ENCODE results near the gene RNF14. TPM values are rescaled to one million over a fixed set of nuclear protein-coding genes. Genes with fewer than 3 reads are reported as not detected.

The RNF14 gene
- total RNA-seq, 6 experiments from 2014 or later: 34.8 to 54.8 (median 41.8) TPM

GRCh38 chr5:142009886-142010285 is 41.0 kb downstream of the RNF14 start:
- Histone ChIP-seq H3K4me1 (peaks cover 0 to 30% (median 9%) of the 10 kb centered on the region in 4 donors), H3K4me3 (no peak overlapping the region), H3K36me3 (peaks cover 0 to 10% (median 2%) of the 10 kb centered on the region in 4 donors), H3K27ac (no peak overlapping the region), H3K27me3 (no peaks in the 10 kb centered on the region), H3K9me3 (no peaks in the 10 kb centered on the region)
- DNase-seq: no peak
- ATAC-seq: no peak
- intact Hi-C loops (cut with DNase I): loop anchor here in 1 of 2 donors (10.0 kb wide), 1 partner anchor 125 kb away; no protein-coding TSS in a partner anchor
- TF ChIP-seq CTCF (IDR thresholded peaks at IDR 0.05) (no peak), POLR2A (IDR thresholded peaks at IDR 0.05) (no peak)
- 68% methylated on average over 4 of the region's 4 CpGs for WGBS (ENCODE audit: insufficient coverage, low coverage, low lambda C conversion rate, missing lambda C conversion rate)

- Histone ChIP-seq H3K27me3 (no peaks in the 10 kb centered on the region), H3K4me3 (peak overlapping the region in 2 of 3 donors; percentile 65 to 75), H3K27ac (no peak overlapping the region), H3K36me3 (no peaks in the 10 kb centered on the region), H3K4me1 (peaks cover 0 to 32% (median 11%) of the 10 kb centered on the region in 4 donors), H3K9me3 (no peaks in the 10 kb centered on the region)
- TF ChIP-seq POLR2A (IDR thresholded peaks at IDR 0.05) (no peak), CTCF (IDR thresholded peaks at IDR 0.05) (no peak)
- ATAC-seq: no peak
- 91% methylated on average over 6 of the region's 9 CpGs for WGBS (ENCODE audit: insufficient coverage, low coverage, low lambda C conversion rate, missing lambda C conversion rate)
- no peak for DNase-seq
- intact Hi-C loops (cut with DNase I): loop anchor here in 1 of 2 donors (10.0 kb wide), 1 partner anchor 123 kb away; no protein-coding TSS in a partner anchor
Observed at GRCh38 chr5:142011572-142012185, 42.8 kb downstream of the RNF14 start.

- peak in 3 of 4 donors; percentile 33 to 38 (median 36) for TF ChIP-seq CTCF (IDR thresholded peaks at IDR 0.05)
- no peak for TF ChIP-seq POLR2A (IDR thresholded peaks at IDR 0.05)
- Histone ChIP-seq H3K27ac (peak overlapping the region; percentile 90 to 95 (median 94)), H3K4me1 (peaks cover 0 to 32% (median 11%) of the 10 kb centered on the region in 4 donors), H3K36me3 (no peaks in the 10 kb centered on the region), H3K27me3 (no peaks in the 10 kb centered on the region), H3K9me3 (no peaks in the 10 kb centered on the region), H3K4me3 (peak overlapping the region; percentile 65 to 75 (median 70))
- peak; percentile 8 to 31 (median 20) for ATAC-seq
- intact Hi-C loops (cut with DNase I): loop anchor here in 1 of 2 donors (10.0 kb wide), 1 partner anchor 123 kb away; no protein-coding TSS in a partner anchor
- peak in 2 of 3 donors; percentile 59 to 60 for DNase-seq
- 7% methylated on average over 11 of the region's 18 CpGs for WGBS (ENCODE audit: insufficient coverage, low coverage, low lambda C conversion rate, missing lambda C conversion rate)
Observed at GRCh38 chr5:142012186-142012785, 43.4 kb downstream of the RNF14 start.

- TF ChIP-seq CTCF (IDR thresholded peaks at IDR 0.05) (peak in 2 of 4 donors; percentile 32 to 36), POLR2A (IDR thresholded peaks at IDR 0.05) (peak; percentile 92)
- Histone ChIP-seq H3K9me3 (no peaks in the 10 kb centered on the region), H3K36me3 (no peaks in the 10 kb centered on the region), H3K27me3 (no peaks in the 10 kb centered on the region), H3K4me3 (peak within 1 kb of the TSS; percentile 65 to 75 (median 70)), H3K4me1 (peaks cover 0 to 32% (median 11%) of the 10 kb centered on the region in 4 donors), H3K27ac (peak within 1 kb of the TSS; percentile 90 to 95 (median 94))
- DNase-seq: peak; percentile 87 to 90 (median 88)
- intact Hi-C loops (cut with DNase I): loop anchor here in 1 of 2 donors (10.0 kb wide), 1 partner anchor 122 kb away; no protein-coding TSS in a partner anchor
- WGBS (ENCODE audit: insufficient coverage, low coverage, low lambda C conversion rate, missing lambda C conversion rate): 2% methylated on average over 19 of the region's 58 CpGs
- peak; percentile 70 to 83 (median 82) for ATAC-seq
Observed at GRCh38 chr5:142012792-142013388, 44.0 kb downstream of the RNF14 start, which contains the start of gene GNPDA1. Gene GNPDA1, minus strand, starts transcription at chr5:142013027. Its CDS starts 992 bp downstream, at chr5:142012035.

Measured in right lobe of liver (tissue), 6 donors.